BLaER1 treated with 17β-estradiol and CSF1 and Interleukin-3, amounts not matched to agents 10 nM and 100 nM (cell line): ENCODE results near the gene CMKLR1.
A peak's percentile ranks its signal among the peaks of the same experiment; 100 is the strongest.

Source experiments
- H3K27ac ChIP-seq, 11 experiments: shearing (Covaris generic); formaldehyde crosslinking; 2 replicates each; pipeline ENCODE4 v1.8.1; 2022
- H3K27me3 ChIP-seq, 11 experiments: shearing (Covaris generic); formaldehyde crosslinking; 2 replicates each; pipeline ENCODE4 v1.8.1; 2022
- H3K36me3 ChIP-seq, 11 experiments: shearing (Covaris generic); formaldehyde crosslinking; 2 replicates each; pipeline ENCODE4 v1.8.1; 2022
- H3K4me1 ChIP-seq, 10 experiments: shearing (Covaris generic); formaldehyde crosslinking; 2 replicates each; pipeline ENCODE4 v1.8.1; 2022
- H3K4me2 ChIP-seq, 11 experiments: shearing (Covaris generic); formaldehyde crosslinking; 2 replicates each; pipeline ENCODE4 v1.8.1; 2022
- H3K4me3 ChIP-seq, 10 experiments: shearing (Covaris generic); formaldehyde crosslinking; 2 replicates each; pipeline ENCODE4 v1.8.1; 2022
- H3K9ac ChIP-seq, 11 experiments: shearing (Covaris generic); formaldehyde crosslinking; 2 replicates each; pipeline ENCODE4 v1.8.1; 2022
- H3K9me3 ChIP-seq, 11 experiments: shearing (Covaris generic); formaldehyde crosslinking; replicated peaks in 1 of 11; 2 replicates each; pipeline ENCODE4 v1.8.1; 2022
- H4K20me1 ChIP-seq, 11 experiments: shearing (Covaris generic); formaldehyde crosslinking; 2 replicates each; pipeline ENCODE4 v1.8.1; 2022
- Cebpa-rat ChIP-seq, 11 experiments: shearing (Covaris generic); IDR thresholded peaks; 2 replicates each; pipeline ENCODE4 v1.8.1; 2022

CMKLR1 gene

GRCh38 chr12:108284163-108284562, 54.9 kb downstream of the CMKLR1 start:
- Histone ChIP-seq H3K27ac (no peak overlapping the region), H3K4me2 (peak overlapping the region in 3 of 11 experiments; percentile 81 to 88 (median 84); a peak in 2 of 22 replicates), H3K9me3 (no peaks in the 10 kb centered on the region)

GRCh38 chr12:108282676-108283075, 56.4 kb downstream of the CMKLR1 start:
- H3K36me3 ChIP-seq: peaks cover 0 to 1% (median 0%) of the 10 kb centered on the region in 11 experiments; a peak in 1 of 22 replicates
- no peak overlapping the region for H3K4me3 ChIP-seq
- TF ChIP-seq Cebpa-rat (IDR thresholded peaks at IDR 0.05): no peak
- no peaks in the 10 kb centered on the region for H3K9me3 ChIP-seq
- H3K4me2 ChIP-seq: peak overlapping the region; percentile 43 to 88 (median 72)
- H3K4me1 ChIP-seq: peaks cover 14 to 26% (median 19%) of the 10 kb centered on the region in 10 experiments
- H3K27ac ChIP-seq: peak overlapping the region in 3 of 11 experiments; percentile 8 to 44 (median 40); a peak in 4 of 22 replicates
- H4K20me1 ChIP-seq: peaks cover 0 to 18% (median 0%) of the 10 kb centered on the region in 11 experiments; a peak in 7 of 22 replicates
- H3K27me3 ChIP-seq: peaks cover 0 to 7% (median 0%) of the 10 kb centered on the region in 11 experiments; a peak in 1 of 22 replicates
- peak overlapping the region in 2 of 11 experiments; percentile 13 to 23; a peak in 2 of 22 replicates for H3K9ac ChIP-seq

More at GRCh38 chr12:108284163-108284562, 54.9 kb downstream of the CMKLR1 start:
- Histone ChIP-seq H3K4me1 (peaks cover 14 to 26% (median 19%) of the 10 kb centered on the region in 10 experiments), H4K20me1 (peaks cover 0 to 33% (median 0%) of the 10 kb centered on the region in 11 experiments; a peak in 10 of 22 replicates), H3K36me3 (peaks cover 0 to 16% (median 0%) of the 10 kb centered on the region in 11 experiments; a peak in 6 of 22 replicates), H3K9ac (no peak overlapping the region), H3K4me3 (no peak overlapping the region), H3K27me3 (peaks cover 0 to 7% (median 0%) of the 10 kb centered on the region in 11 experiments; a peak in 1 of 22 replicates)
- TF ChIP-seq Cebpa-rat (IDR thresholded peaks at IDR 0.05): no peak

- H3K36me3 ChIP-seq: no peaks in the 10 kb centered on the region
- H3K9ac ChIP-seq: 0 out of 22 replicates have a peak overlapping the region, but pooled peaks of 1 of the 11 experiments have one; percentile 2
- no peak for TF ChIP-seq Cebpa-rat (IDR thresholded peaks at IDR 0.05)
- H3K4me2 ChIP-seq: peak overlapping the region; percentile 43 to 88 (median 72)
- H4K20me1 ChIP-seq: peaks cover 0 to 13% (median 0%) of the 10 kb centered on the region in 11 experiments; a peak in 5 of 22 replicates
- H3K27me3 ChIP-seq: peaks cover 0 to 7% (median 0%) of the 10 kb centered on the region in 11 experiments; a peak in 1 of 22 replicates
- no peaks in the 10 kb centered on the region for H3K9me3 ChIP-seq
- no peak overlapping the region for H3K4me3 ChIP-seq
- H3K27ac ChIP-seq: peak overlapping the region in 2 of 11 experiments; percentile 40 to 44; a peak in 3 of 22 replicates
- H3K4me1 ChIP-seq: peaks cover 14 to 26% (median 19%) of the 10 kb centered on the region in 10 experiments
Measured at GRCh38 chr12:108282160-108282559, 57.0 kb downstream of the CMKLR1 start.

- no peak for TF ChIP-seq Cebpa-rat (IDR thresholded peaks at IDR 0.05)
- H3K4me2 ChIP-seq: no peak overlapping the region
Measured at GRCh38 chr12:108277613-108278012, 61.5 kb downstream of the CMKLR1 start.

GRCh38 chr12:108273217-108273616, 65.9 kb downstream of the CMKLR1 start:
- no peaks in the 10 kb centered on the region; a peak in 1 of 22 replicates for H4K20me1 ChIP-seq
- H3K4me2 ChIP-seq: no peak overlapping the region
- peaks cover 0 to 10% (median 0%) of the 10 kb centered on the region in 11 experiments; a peak in 3 of 22 replicates for H3K9me3 ChIP-seq
- peaks cover 0 to 26% (median 4%) of the 10 kb centered on the region in 10 experiments; a peak in 9 of 20 replicates for H3K4me1 ChIP-seq
- no peaks in the 10 kb centered on the region; a peak in 1 of 22 replicates for H3K27me3 ChIP-seq
- no peaks in the 10 kb centered on the region for H3K36me3 ChIP-seq
- TF ChIP-seq Cebpa-rat (IDR thresholded peaks at IDR 0.05): no peak
- H3K27ac ChIP-seq: no peak overlapping the region
- H3K9ac ChIP-seq: no peak overlapping the region
- H3K4me3 ChIP-seq: no peak overlapping the region

More at GRCh38 chr12:108277613-108278012, 61.5 kb downstream of the CMKLR1 start:
- Histone ChIP-seq H3K9ac (no peak overlapping the region), H3K4me1 (peaks cover 4 to 9% (median 8%) of the 10 kb centered on the region in 10 experiments), H3K9me3 (peaks cover 0 to 10% (median 0%) of the 10 kb centered on the region in 11 experiments; a peak in 3 of 22 replicates), H4K20me1 (no peaks in the 10 kb centered on the region; a peak in 3 of 22 replicates), H3K36me3 (no peaks in the 10 kb centered on the region), H3K27me3 (peaks cover 0 to 7% (median 0%) of the 10 kb centered on the region in 11 experiments; a peak in 1 of 22 replicates), H3K4me3 (no peak overlapping the region), H3K27ac (no peak overlapping the region)

GRCh38 chr12:108271951-108272872, 66.9 kb downstream of the CMKLR1 start:
- no peaks in the 10 kb centered on the region for H3K36me3 ChIP-seq
- no peaks in the 10 kb centered on the region; a peak in 1 of 22 replicates for H3K27me3 ChIP-seq
- no peak overlapping the region for H3K27ac ChIP-seq
- H3K4me2 ChIP-seq: no peak overlapping the region
- H3K4me3 ChIP-seq: no peak overlapping the region
- no peak for TF ChIP-seq Cebpa-rat (IDR thresholded peaks at IDR 0.05)
- H3K4me1 ChIP-seq: peaks cover 0 to 30% (median 4%) of the 10 kb centered on the region in 10 experiments; a peak in 9 of 20 replicates
- H3K9ac ChIP-seq: no peak overlapping the region
- H4K20me1 ChIP-seq: no peaks in the 10 kb centered on the region; a peak in 1 of 22 replicates
- H3K9me3 ChIP-seq: peaks cover 0 to 10% (median 0%) of the 10 kb centered on the region in 11 experiments; a peak in 3 of 22 replicates

GRCh38 chr12:108270849-108271143, 68.3 kb downstream of the CMKLR1 start:
- Histone ChIP-seq H3K4me3 (no peak overlapping the region), H3K27me3 (no peaks in the 10 kb centered on the region; a peak in 1 of 22 replicates), H3K9ac (no peak overlapping the region), H3K27ac (0 out of 22 replicates have a peak overlapping the region, but pooled peaks of 1 of the 11 experiments have one; percentile 8), H3K9me3 (peaks cover 0 to 10% (median 0%) of the 10 kb centered on the region in 11 experiments; a peak in 3 of 22 replicates), H3K4me2 (peak overlapping the region in 5 of 11 experiments; percentile 12 to 66 (median 59); a peak in 10 of 22 replicates), H3K4me1 (peaks cover 0 to 30% (median 4%) of the 10 kb centered on the region in 10 experiments; a peak in 9 of 20 replicates), H4K20me1 (no peaks in the 10 kb centered on the region; a peak in 1 of 22 replicates), H3K36me3 (no peaks in the 10 kb centered on the region)
- no peak; a peak in 1 of 22 replicates for TF ChIP-seq Cebpa-rat (IDR thresholded peaks at IDR 0.05)

GRCh38 chr12:108270035-108270848, 68.9 kb downstream of the CMKLR1 start:
- Histone ChIP-seq H3K4me1 (peaks cover 0 to 30% (median 4%) of the 10 kb centered on the region in 10 experiments; a peak in 9 of 20 replicates), H3K36me3 (no peaks in the 10 kb centered on the region), H3K9me3 (peaks cover 0 to 10% (median 0%) of the 10 kb centered on the region in 11 experiments; a peak in 3 of 22 replicates), H3K4me2 (peak overlapping the region in 5 of 11 experiments; percentile 12 to 66 (median 59); a peak in 11 of 22 replicates), H3K4me3 (no peak overlapping the region), H3K9ac (no peak overlapping the region), H3K27me3 (no peaks in the 10 kb centered on the region; a peak in 1 of 22 replicates), H4K20me1 (no peaks in the 10 kb centered on the region; a peak in 1 of 22 replicates), H3K27ac (0 out of 22 replicates have a peak overlapping the region, but pooled peaks of 1 of the 11 experiments have one; percentile 8)
- TF ChIP-seq Cebpa-rat (IDR thresholded peaks at IDR 0.05): no peak; a peak in 1 of 22 replicates
